IMR-90 (cell line): ENCODE data around the gene CFP. TPM values are rescaled to one million over a fixed set of nuclear protein-coding genes. Genes with fewer than 3 reads are reported as not detected.

ENCODE experiments used
- ATAC-seq: fragments of 200-7000 bp; cut with Tn5 transposase; 2 replicates; pipeline ENCODE4 v1.9.1; 2020; ENCODE audit warnings: low read depth, mild to moderate bottlenecking, moderate library complexity
- BruUV-seq: library from RNA; stranded (reverse); fragments of 400-500 nt; replicated peaks from 2 replicates; lab custom pipeline; 2021; lab: Mats Ljungman, UMichigan
- CTCF ChIA-PET: fragments of 300-600 bp; formaldehyde crosslinking; extraction: SDS; loops from one replicate; lab custom pipeline; 2021; ENCODE audit warnings: antibody characterized with exemption; lab: Yijun Ruan, JAX
- POLR2A ChIA-PET: fragments of 300-600 bp; sonication (Branson Sonifier 250); formaldehyde crosslinking; loops from one replicate; lab custom pipeline; 2022; ENCODE audit warnings: antibody characterized with exemption; ENCODE audit not compliant: unreplicated experiment; lab: Charles Lee
- DNase-seq: peaks from one replicate; pipeline ENCODE4 v3.0.0; 2013
- H2AFZ ChIP-seq: replicated peaks from 2 replicates; pipeline ENCODE3; 2013; ENCODE audit warnings: low read length, mild to moderate bottlenecking; ENCODE audit not compliant: poor library complexity
- H2AK5ac ChIP-seq: 2 replicates; pipeline ENCODE4 v1.6.1; 2013; ENCODE audit warnings: low read depth, low read length, inconsistent platforms
- H2AK9ac ChIP-seq: replicated peaks from 2 replicates; pipeline ENCODE3; 2013; ENCODE audit warnings: mild to moderate bottlenecking, low read depth, low read length, moderate library complexity; ENCODE audit not compliant: poor library complexity
- H2BK120ac ChIP-seq: 2 replicates; pipeline ENCODE4 v1.6.1; 2013; ENCODE audit warnings: low read depth, low read length, inconsistent platforms
- H2BK15ac ChIP-seq: 3 replicates; pipeline ENCODE4 v1.6.1; 2013; ENCODE audit warnings: low read depth, low read length, inconsistent platforms
- H2BK20ac ChIP-seq: 2 replicates; pipeline ENCODE4 v1.6.1; 2013; ENCODE audit warnings: low read depth, mild to moderate bottlenecking, inconsistent platforms, low read length, moderate library complexity
- H2BK5ac ChIP-seq: 2 replicates; pipeline ENCODE4 v1.6.1; 2013; ENCODE audit warnings: mild to moderate bottlenecking, low read depth, low read length, inconsistent platforms; ENCODE audit not compliant: poor library complexity, severe bottlenecking
- H3K14ac ChIP-seq: replicated peaks from 2 replicates; pipeline ENCODE4 v1.6.1; 2013; ENCODE audit warnings: low read depth, low read length, inconsistent platforms
- H3K18ac ChIP-seq: 2 replicates; pipeline ENCODE4 v1.6.1; 2013; ENCODE audit warnings: low read depth, low read length, control low read depth
- H3K23ac ChIP-seq: 2 replicates; pipeline ENCODE4 v1.6.1; 2013; ENCODE audit warnings: low read depth, low read length, inconsistent platforms
- H3K27ac ChIP-seq: 2 replicates; pipeline ENCODE4 v1.5.1; 2013; ENCODE audit warnings: mild to moderate bottlenecking, control low read depth, low read length; ENCODE audit not compliant: insufficient read depth
- H3K27me3 ChIP-seq: 2 replicates; pipeline ENCODE4 v1.6.1; 2013; ENCODE audit warnings: low read length; ENCODE audit not compliant: control insufficient read depth, insufficient read depth
- H3K36me3 ChIP-seq: 2 replicates; pipeline ENCODE4 v1.6.1; 2013; ENCODE audit warnings: low read length, mixed read lengths; ENCODE audit not compliant: control insufficient read depth, insufficient read depth
- H3K4ac ChIP-seq: 2 replicates; pipeline ENCODE4 v1.6.1; 2013; ENCODE audit warnings: low read depth, low read length, inconsistent platforms
- H3K4me1 ChIP-seq: 2 replicates; pipeline ENCODE4 v1.6.1; 2013; ENCODE audit warnings: low read length, mixed read lengths; ENCODE audit not compliant: control insufficient read depth, insufficient read depth
- H3K4me2 ChIP-seq: 2 replicates; pipeline ENCODE4 v1.6.1; 2013; ENCODE audit warnings: low read depth, mild to moderate bottlenecking, control low read depth, low read length, moderate library complexity
- H3K4me3 ChIP-seq: 2 replicates; pipeline ENCODE4 v1.5.1; 2013; ENCODE audit warnings: low read depth, mild to moderate bottlenecking, control low read depth, low read length, moderate library complexity; ENCODE audit not compliant: insufficient read depth
- H3K56ac ChIP-seq: 2 replicates; pipeline ENCODE4 v1.6.1; 2013; ENCODE audit warnings: low read length, inconsistent platforms; ENCODE audit not compliant: insufficient read depth; ENCODE audit errors: extremely low read depth
- H3K79me1 ChIP-seq, 2 experiments: 2 replicates each; pipeline ENCODE4 v1.6.1; 2013; ENCODE audit warnings: low read length in 2 of 2, inconsistent platforms in 1 of 2, low read depth in 1 of 2
- H3K9ac ChIP-seq: 2 replicates; pipeline ENCODE4 v1.6.1; 2013; ENCODE audit warnings: low read depth, low read length, control low read depth
- H3K9me1 ChIP-seq: 2 replicates; pipeline ENCODE4 v1.6.1; 2013; ENCODE audit warnings: low read length, inconsistent platforms; ENCODE audit not compliant: insufficient read depth
- H3K9me3 ChIP-seq: 2 replicates; pipeline ENCODE4 v1.6.1; 2013; ENCODE audit warnings: low read length; ENCODE audit not compliant: control insufficient read depth, insufficient read depth
- H4K20me1 ChIP-seq: 2 replicates; pipeline ENCODE4 v1.6.1; 2013; ENCODE audit warnings: low read length, inconsistent platforms; ENCODE audit not compliant: insufficient read depth
- H4K5ac ChIP-seq: 2 replicates; pipeline ENCODE4 v1.6.1; 2013; ENCODE audit warnings: mild to moderate bottlenecking, low read depth, low read length, control low read depth
- H4K8ac ChIP-seq, 2 experiments: 2 replicates each; pipeline ENCODE4 v1.6.1; 2013; ENCODE audit warnings: low read depth in 2 of 2, low read length in 2 of 2, control low read depth in 1 of 2, inconsistent platforms in 1 of 2
- H4K91ac ChIP-seq: 2 replicates; pipeline ENCODE4 v1.6.1; 2013; ENCODE audit warnings: low read depth, low read length, inconsistent platforms; ENCODE audit not compliant: insufficient read depth
- BHLHE40 ChIP-seq: fragments of 150-350 bp; IDR thresholded peaks from 2 replicates; pipeline ENCODE4 v1.6.1; 2016; ENCODE audit warnings: mild to moderate bottlenecking, low read depth, low read length
- FOS ChIP-seq: fragments of 150-350 bp; IDR thresholded peaks from 2 replicates; pipeline ENCODE4 v1.6.1; 2016; ENCODE audit warnings: low read depth, low read length
- POLR2A ChIP-seq: IDR thresholded peaks from 2 replicates; pipeline ENCODE4 v1.6.1; 2012; ENCODE audit warnings: mild to moderate bottlenecking, low read depth, low read length
- WGBS, 2 experiments: methylation state at CpG; one replicate each; pipeline versions ENCODE4 v1.1.5 to v1.1.7; 2013; ENCODE audit warnings: missing lambda C conversion rate in 2 of 2; ENCODE audit not compliant: insufficient read length in 1 of 2; ENCODE audit errors: extremely low coverage in 2 of 2; 5-methylcytosine and 5-hydroxymethylcytosine counted together
- dilution Hi-C: fragments of 300-500 bp; cut with HindIII; formaldehyde crosslinking; loops from one replicate; pipeline ENCODE4 v1.14.3; 2018; ENCODE audit warnings: low sequenced_read_pairs; ENCODE audit not compliant: unreplicated experiment
- in situ Hi-C: fragments of 300-500 bp; cut with MboI; formaldehyde crosslinking; loops from 3 replicates; pipeline ENCODE4 v1.14.3; 2019; ENCODE audit warnings: low sequenced_read_pairs, inconsistent platforms, mixed read lengths
- intact Hi-C: fragments of 100-400 bp; cut with micrococcal nuclease; formaldehyde crosslinking; loops from 2 replicates; pipeline ENCODE4 v1.10.0; 2022
- polyA plus RNA-seq, 3 experiments: library from polyadenylated mRNA; depleted of rRNA; stranded (reverse); fragments of >200 nt; gene quantifications; 2 replicates each; pipeline ENCODE4 v1.2.3, GENCODE V29; 2012; ENCODE audit warnings: low replicate concordance in 1 of 3
- total RNA-seq: library from RNA; depleted of rRNA; stranded (reverse); fragments of >200 nt; gene quantifications from 2 replicates; pipeline ENCODE4 v1.2.3, GENCODE V29; 2012

Gene CFP
- total and polyA plus RNA-seq, 2 of the 4 experiments (the other 2 are of a cell fraction): under 0.01 to 0.14 TPM

DNA sequence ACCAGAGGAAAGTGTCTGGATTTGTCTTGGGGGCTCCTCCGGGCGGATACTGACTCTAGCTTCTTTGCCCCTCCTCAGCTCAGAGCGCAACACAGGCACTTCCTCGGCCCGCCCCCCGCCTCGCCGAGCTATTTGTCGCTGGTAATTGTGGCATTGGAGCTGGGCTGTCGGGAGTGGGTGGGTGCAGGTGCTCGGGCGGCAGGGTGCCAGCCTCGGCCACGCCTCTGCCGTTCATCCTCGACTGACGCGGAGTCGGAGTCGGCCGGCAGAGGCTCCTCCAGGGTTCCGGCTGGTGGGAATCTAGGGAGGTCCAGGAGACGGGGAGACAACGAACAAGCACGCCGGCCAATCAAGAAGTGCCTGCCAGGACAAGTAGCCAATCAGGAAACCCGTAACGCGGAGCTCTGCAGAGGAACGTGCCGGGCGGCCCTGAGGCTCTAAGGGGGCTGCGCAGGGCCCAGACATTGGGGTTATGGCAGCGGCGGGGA, 6.1 kb downstream of the CFP start:
- H2AK9ac ChIP-seq: no peak overlapping the region
- no peak overlapping the region for H3K18ac ChIP-seq
- H3K4me2 ChIP-seq: peak overlapping the region; percentile 83
- peak; percentile 89 for ATAC-seq
- peak; percentile 76 for DNase-seq
- no peaks in the 10 kb centered on the region for H3K9me1 ChIP-seq
- H2AK5ac ChIP-seq: no peak overlapping the region
- ChIA-PET CTCF (interaction anchor here (0.9 kb wide), 1 partner anchor 20 kb away, joined by 3 read pairs; no protein-coding TSS in a partner anchor), POLR2A (no interaction called here)
- no peaks in the 10 kb centered on the region; the same call in 1 of the 2 replicates for H4K20me1 ChIP-seq
- no peak overlapping the region for H4K91ac ChIP-seq
- no peaks in the 10 kb centered on the region for H3K36me3 ChIP-seq
- H3K14ac ChIP-seq: no peak overlapping the region
- no peak overlapping the region for H3K9ac ChIP-seq
- H2BK15ac ChIP-seq: no peak overlapping the region
- no peak overlapping the region; the same call in 1 of the 2 replicates for H3K4ac ChIP-seq
- no peak overlapping the region for H2BK120ac ChIP-seq
- no peak for TF ChIP-seq FOS
- peak; percentile 84 for TF ChIP-seq BHLHE40
- TF ChIP-seq POLR2A: no peak
- peaks cover 2% of the 10 kb centered on the region; the same call in 1 of the 2 replicates for H3K27me3 ChIP-seq
- H3K4me3 ChIP-seq: peak overlapping the region; percentile 48
- H4K8ac ChIP-seq: no peak overlapping the region; a peak in 1 of 4 replicates
- in situ Hi-C loops (no loop called here), intact Hi-C loops (no loop called here), dilution Hi-C loops (no loop called here)
- peak overlapping the region; percentile 90 for H2AFZ ChIP-seq
- 35% methylated on average over 21 of the region's 35 CpGs; no CpG with 5 or more reads in 1 of the 2 experiments for WGBS, 2 experiments
- H3K27ac ChIP-seq: no peak overlapping the region
- no peaks in the 10 kb centered on the region for H3K9me3 ChIP-seq
- BruUV-seq: no TSS peak
- no peak overlapping the region for H3K23ac ChIP-seq
- H4K5ac ChIP-seq: no peak overlapping the region
- H3K79me1 ChIP-seq: no peaks in the 10 kb centered on the region
- no peaks in the 10 kb centered on the region for H3K4me1 ChIP-seq
- no peak overlapping the region for H3K56ac ChIP-seq
- H2BK20ac ChIP-seq: no peak overlapping the region
- no peak overlapping the region for H2BK5ac ChIP-seq
